GM21717 (cell line): Measurements from ENCODE around the gene LAG3.

Experiments
- ATAC-seq: cut with Tn5 transposase; IDR thresholded peaks from one replicate; pipeline ENCODE4 v1.9.1; 2021; ENCODE audit warnings: mild to moderate bottlenecking, moderate library complexity; ENCODE audit not compliant: unreplicated experiment

The LAG3 gene

DNA sequence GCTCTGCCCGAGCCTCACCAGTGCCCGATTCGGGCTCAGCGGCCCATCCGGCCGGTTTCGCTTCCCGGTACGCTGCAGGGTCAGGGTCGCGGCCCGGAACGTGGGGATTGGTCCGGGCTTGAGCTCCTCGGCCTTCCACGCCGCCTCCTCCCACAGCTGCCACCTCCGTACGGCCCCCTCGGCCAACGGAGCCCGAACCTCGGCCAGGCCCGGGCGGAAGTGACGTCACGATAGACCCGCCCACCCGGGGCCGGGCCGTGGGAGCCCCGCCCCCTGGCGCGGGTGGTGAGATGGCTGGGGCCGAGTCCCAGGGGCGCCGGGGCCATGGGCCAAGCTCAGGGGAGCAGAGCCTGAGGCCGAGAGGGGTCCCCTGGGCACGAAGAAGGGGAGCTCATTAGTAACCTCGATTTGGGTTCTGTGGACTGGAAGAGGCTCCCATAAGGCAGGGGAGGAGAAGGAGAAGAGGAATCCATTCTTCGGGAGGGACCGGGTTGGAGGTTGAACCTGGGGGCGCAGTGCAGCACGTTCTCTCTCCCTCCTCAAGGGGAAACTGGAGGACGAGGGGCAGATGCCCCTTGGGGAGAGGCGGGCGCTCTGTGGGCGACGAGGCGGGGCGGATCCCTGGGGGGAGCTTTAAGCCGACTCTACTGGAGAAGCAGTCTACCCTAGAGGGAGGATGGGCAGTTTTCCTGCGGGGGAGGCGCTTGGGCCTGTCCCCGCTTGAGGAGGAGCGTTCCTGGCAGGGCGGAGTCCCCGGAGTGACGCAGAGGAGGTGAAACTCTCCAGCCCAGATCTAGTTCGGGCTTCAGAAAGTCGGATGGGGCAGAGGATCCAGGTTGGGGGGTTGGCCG is 19.2 kb upstream of the LAG3 start, which contains the start of gene MLF2:
Gene MLF2, minus strand, starts transcription at position 221 of the 851 bp plus-strand sequence. CDS start 807 bp downstream, outside the sequence.
- peak; percentile 84 for ATAC-seq

DNA sequence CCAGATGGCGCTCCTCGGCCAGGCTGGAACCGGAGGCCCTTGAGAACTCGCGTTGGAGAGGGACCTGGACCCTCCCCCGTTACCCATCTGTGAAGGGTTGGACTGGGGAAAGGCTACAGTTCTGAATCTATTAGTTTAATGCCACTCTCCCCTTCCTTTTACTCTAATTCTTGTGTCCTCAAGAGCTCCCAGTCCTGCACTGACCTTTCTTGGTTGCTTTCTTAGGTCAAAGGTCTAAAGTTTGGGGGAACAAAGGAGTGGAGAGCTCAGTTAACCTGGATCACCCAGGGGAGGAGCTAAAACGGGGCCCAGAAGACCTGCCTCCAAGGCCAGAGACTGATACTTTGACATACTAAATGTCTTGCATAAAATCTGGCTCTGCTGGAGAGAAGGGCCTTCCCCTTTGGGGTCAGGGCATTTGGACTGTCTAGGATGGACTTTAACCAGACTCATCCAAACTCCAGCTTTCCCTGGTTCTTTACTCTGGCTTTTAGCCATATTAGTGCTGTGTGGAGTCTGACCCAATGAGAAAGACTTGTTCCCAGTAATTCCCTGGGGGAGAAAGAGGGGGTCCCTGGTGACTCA is 18.5 kb upstream of the LAG3 start:
- no peak for ATAC-seq

DNA sequence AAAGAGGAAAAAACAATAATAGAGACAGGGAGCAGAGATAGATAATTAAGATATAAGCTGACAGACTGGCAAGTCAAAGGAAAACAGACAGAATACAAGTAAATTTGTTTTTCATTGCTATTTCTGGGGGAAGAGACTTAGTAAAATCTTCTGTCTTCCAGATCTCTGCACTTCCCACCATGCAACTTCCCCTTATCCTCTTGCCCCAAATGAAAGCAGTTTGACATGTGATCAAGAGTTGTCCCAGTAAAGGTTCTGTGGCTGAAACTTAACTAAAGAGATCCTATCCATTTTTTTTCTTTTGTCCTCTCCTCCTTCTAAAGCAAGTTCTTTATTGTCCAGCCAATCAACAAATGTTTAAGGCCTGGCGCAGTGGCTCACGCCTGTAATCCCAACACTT is 17.9 kb upstream of the LAG3 start:
- ATAC-seq: no peak

DNA sequence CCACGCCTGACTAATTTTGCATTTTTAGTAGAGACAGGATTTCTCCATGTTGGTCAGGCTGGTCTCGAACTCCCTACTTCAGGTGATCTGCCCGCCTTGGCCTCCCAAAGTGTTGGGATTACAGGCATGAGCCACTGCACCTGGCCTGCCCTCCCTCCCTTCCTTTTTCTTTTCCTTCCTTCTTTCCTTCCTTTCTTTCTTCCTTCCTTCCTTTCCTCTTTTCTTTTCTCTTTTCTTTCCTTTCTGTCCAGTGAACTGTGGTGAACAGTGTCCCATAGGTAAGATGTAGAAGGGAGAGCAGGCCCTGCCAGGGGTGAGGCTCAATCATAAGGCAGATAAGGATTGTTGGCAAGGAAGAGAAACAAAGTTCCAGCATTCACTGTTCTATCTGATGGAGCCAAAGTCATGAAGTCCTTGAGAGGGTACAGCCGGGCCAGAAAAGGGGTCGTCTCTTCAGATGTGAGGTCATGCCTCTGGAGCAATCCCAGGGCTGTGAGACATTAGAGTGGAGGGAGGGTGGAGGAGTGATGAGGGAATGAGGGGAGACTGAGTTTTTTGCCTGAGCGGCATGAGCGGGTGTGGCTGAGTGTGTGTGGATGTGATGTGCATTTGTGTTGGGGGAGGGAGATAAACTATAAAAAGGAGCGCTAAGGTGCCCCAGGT is 15.2 kb upstream of the LAG3 start:
- ATAC-seq: no peak

DNA sequence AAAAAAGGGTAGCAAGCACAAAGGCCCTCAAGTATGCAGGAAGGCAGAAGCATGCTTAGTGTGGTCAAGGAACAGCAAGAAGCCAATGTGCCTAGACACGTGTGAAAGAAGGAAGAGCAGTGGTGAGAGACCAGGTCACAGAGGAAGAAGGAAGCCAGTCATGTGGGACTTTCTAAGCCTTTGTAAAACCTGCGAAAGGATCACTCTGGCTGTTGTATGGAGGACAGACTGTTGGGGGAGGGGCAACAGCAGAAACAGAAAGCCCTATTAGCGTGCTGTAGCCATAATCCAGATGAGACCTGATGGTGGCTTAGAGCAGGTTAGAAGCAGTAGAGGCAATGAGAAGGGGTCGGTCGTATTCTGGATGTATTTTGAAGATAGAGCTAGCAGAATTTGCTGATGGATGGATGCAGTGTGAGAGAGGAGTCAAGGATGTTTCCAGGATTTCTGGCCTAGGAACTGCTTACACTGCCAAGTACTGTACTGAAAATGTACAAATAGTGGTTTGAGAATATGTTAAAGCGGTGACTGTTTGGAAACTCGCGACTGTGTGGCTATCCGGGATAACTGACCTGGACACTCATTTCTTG is 13.7 kb upstream of the LAG3 start:
- no peak for ATAC-seq

DNA sequence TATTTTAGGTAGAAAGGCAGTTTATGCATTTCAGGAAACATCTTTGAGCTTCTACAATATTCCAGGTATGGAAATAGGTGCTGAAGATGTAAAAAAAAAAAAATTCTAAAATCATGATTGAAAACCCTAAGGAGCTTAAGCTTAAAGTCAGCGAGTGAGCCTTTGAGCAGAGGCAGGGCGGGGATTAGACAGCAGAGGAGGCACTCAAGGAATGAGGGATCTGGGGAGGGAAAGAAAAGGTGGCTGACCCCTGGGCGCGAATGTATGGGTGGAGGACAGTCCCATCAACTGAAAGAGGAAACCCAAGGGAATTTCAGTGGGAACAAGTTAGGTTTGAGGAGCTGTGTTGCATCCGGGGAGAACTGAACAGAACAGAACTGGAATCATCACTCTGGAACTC is 12.6 kb upstream of the LAG3 start:
- ATAC-seq: no peak

DNA sequence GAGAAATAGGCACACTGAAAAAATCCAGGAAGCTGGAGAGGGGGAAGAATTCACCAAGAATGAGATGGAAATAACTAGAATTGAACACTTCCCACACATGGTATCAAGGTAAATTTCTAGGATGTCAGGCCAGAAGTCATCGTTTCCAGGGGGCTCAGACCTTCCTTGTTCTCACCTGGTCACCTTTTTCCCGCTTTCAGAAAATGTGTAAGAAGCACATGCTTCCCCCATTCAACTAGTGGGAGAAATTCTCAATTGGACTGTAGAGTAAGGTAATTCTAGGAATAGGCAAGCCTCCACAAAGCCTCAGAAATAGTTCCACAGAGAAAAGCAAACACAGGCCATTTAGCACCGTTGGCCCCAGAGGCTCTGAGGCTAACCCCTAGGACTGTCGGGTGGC is 8.9 kb upstream of the LAG3 start:
- no peak for ATAC-seq

DNA sequence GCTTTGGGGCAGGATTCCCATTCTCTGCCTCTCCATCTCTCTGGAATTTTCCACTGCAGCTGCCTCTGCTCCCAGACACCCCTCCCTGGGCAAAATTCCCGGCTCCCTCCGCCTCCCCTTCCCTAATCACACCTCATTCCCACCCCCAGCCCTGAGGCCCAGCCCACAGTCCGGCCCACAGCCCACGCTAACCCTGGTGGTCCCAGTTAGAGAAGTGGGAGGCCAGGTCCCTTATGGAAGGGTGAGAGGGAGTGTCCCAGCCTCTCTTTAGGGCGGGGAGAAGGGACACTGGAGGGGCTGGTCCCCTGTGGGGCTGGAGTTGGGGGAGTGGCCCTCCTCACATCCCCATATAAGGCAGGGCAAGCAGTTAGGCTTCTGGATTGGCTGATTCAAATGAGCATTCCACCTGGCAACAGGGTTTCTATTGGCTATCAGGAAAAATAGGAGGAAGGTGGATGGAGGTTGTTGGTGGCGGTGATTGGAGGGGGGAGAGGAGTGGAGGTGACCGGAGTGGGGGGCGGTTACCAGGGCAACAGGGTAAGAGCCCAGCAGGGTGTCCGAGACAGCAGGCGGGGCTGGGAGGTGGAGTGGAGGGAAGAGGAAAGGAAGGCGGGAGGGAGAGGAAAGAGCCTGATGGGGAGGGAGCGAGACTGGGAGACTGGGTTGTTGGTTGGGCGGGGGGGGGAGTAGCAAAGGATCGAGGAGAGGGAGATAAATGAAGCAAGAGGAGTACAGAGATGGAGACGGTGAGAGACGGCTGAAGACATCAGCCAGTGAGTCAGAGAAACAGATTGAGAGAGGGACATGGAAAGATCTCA is 8.1 kb upstream of the LAG3 start:
- peak; percentile 58 for ATAC-seq

DNA sequence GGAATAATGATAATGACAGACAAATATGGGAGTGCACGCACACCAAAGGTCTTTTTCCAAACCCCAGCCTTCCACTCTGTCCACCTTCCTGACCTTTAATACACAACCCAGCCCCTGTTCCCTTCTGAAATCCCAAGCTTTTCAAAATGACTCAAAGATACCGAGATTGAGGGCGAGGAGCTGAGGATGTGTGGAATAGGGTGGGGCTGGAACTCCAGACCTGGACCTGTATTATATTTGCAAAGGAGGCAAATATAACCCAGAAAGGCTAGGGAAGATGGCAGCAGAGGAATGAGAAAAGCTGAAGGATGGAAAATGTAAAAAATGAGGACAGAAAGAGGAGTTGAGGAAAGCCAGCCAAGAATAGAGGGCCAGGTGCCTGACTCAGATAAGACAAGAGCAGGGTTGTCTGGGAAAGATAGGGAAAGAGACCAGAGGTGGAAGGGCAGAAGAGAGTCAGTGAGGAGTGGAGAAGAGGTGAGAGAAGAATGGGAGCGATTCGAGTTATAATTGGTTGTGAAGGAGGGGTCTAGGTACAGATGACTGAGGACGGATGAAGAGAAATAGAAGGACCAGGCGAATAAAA is 7.2 kb upstream of the LAG3 start:
- ATAC-seq: no peak

DNA sequence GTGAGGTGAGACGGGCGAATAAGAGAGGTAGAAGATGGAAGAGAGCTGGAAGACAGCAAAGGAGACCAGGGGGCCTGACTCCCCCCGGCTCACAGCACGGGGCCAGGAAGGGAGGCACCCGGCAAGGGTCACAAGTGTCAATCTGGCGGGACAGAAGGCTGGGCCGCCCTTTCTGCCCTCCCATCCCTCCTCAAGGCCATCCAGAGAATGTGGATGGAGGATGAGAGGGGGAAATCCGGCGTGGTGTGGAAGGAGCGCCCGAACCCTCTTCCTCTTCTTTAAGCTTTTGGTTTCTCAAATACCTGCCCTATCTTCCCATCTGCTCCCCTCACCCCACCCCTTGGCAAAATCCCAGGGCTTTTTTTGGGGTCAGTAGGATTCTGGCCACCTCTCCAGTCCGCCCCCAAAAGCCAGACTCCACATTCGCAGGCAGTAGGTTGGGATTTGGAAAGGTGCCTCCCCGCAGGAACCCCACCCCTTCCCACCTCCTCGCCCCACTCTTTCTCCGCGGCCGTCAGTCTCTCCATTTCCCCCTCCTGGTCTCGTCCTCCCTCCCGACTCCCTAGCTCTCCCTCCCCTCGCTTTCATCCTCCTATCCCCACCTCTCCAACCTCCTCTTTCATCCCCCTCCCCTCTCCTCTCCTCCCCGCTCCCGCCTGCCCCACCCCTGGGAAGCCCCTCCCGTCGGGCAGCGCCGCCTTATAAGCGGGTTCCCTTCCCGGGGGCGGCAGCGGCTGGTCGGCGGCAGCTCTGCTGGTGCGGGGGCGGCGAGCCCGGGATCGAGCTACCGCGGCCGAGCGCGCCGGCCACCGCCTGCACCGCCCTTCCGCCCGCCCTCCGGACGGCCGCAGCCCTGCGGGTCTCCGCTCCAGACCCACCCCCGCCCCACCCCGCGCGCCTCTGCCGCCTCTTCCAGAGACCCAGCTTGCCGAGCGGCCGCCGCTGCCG is 6.4 kb upstream of the LAG3 start, which contains the start of gene PTMS:
Gene PTMS, plus strand, starts transcription at position 730 of the 948 bp plus-strand sequence. CDS start 343 bp downstream, outside the sequence.
- ATAC-seq: peak; percentile 13

DNA sequence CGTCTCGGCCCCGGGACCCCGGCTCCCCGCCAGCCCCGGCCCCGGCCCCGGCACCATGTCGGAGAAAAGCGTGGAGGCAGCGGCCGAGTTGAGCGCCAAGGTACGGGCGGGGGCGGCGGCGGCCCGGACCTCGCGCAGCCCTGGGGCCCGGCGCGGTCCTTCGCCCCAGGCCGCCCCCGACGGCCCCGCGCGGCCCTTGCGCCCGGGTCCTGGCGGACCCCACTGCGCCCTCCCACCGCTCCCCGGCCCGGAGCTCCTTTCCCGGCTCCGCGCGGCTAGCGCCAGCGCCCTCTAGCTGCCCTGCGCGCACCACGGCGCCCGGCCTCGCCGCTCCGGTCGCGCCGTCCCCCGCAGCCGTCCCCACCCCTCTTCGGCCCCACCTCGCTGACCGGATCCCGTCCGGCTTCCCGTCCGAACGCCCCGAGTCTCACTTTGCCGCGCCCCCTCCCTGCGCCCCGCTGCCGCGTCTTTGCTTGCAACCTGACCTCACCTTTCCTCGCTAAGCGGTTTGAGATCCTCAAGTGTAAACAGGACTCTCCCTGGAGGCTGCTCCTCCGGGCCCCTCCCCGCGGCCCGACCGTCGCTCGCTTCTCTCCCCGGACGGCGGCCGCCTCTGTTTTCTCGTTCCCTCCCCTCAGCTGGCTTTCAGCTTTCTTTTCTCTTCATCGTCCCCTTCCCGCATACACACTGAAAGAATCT is 5.5 kb upstream of the LAG3 start:
- peak; percentile 42 for ATAC-seq

DNA sequence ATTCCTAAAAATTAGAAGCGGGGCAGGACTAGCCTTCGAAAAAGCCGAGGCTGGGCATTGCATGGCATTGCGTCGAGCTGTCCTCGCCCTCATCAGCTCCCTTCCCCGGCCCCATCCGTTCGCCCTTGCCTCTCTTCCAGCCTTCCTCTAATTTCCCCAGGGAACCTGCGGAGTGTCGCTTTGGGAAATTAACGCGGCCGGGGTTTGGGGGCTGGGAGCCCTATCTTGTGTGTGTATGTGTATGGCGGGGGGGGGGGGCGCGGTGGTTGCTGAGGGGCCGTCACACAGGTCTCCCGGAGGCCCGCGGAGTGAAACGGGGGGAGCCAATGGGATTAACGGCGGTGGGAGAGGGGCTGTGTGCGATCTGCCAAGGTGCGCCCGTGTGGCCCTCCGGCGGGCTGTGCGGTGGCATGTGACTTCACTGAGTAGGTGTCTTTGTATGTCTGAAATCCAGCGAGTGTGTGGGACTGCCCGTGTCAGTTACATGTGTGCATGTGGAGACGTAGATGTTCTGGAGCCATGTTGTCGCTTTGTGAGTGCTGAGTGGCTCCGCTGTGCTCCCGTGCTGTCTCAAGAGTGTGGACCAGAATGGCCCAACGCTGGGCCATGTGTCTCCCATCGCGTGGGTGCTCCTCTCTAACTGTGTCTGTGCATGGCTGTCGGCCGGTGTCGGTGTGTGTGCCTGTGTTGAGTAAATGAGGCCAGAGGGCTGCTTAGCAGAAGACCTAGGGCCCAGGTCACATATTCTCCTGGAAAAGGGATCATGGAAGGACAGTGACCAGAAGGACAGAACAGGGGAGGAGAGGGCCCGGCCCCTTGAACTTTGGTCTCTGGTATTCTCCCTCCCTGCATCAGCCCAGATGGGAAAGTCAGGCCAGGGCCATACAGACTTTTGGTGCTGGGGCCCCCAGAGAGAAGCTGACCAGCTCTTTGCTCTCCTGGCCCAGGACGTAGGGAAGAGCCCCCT is 4.7 kb upstream of the LAG3 start:
- ATAC-seq: no peak

DNA sequence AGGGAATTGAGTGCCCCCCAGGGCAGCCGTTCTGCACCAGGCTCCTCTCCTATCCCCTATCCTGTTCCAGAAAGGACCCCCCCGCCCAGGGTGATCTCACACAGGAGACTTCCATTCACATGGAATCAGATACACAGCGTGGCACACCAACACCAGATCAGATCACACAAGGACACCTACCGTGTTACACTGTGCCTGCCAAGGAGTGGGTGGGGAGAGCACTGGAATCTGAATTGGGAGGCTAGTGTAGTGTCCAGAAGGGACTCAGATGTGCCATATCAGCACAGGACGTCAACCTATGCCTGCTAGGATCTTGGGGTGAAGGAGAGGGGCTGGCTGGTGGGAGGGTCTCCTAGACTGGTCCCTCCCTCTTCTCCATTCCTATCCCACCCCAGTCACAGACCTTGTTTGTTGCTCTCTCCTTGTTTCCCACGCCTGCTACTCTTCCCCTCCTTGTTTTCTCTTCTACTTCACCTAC is 3.8 kb upstream of the LAG3 start:
- no peak for ATAC-seq

DNA sequence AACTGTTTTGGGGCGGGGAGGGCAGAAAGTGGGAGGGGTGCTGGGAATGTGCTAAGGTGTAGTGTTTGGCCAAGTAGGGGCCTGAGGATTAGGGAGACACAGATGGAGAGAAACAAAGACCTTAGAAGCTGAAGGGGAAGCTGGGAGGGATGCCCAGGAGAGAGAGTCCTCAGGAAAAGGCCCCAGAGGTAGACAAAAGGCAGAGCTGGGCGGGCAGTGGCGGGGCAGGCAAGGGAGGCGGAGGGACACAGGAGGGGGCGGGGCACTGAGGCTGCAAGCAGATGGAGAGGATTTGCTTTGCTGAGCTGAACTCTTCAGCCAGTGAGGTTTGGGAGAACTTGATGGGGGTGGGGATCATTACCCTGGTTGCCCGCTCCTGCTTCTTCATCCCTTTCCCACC is 3.3 kb upstream of the LAG3 start:
- ATAC-seq: no peak

DNA sequence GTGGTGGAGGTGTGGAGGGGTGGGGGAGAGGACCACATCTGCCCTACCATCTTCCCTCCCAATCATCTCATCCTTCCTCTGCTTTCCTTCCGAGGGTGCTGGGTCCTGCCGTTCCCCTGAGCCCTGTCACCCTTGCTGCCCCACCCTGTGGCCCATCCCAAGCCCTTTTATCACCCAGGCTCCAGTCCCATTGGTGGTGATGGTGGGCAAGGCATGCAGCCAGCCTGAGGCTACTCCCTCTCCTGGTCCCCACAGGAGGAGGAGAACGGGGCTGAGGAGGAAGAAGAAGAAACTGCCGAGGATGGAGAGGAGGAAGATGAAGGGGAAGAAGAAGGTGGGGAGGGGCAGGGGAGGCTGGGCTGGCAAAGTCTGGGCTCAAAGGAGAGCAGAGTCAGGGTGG is 2.7 kb upstream of the LAG3 start:
- ATAC-seq: no peak

DNA sequence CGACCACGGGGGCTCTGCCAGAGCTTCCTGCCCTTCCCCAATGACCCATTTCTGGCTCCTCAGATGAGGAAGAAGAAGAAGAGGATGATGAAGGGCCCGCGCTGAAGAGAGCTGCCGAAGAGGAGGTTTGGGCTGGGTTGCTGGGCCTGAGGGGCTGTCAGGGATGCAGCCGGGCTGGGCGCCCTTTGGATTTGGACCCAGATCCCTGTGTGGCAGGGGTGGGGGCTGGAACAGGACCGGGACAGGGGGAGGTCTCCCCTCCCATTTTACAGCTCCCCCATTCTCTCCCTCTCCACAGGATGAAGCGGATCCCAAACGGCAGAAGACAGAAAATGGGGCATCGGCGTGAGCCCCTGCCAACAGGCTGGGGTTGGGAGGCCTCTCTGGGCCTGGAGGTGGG is 2.2 kb upstream of the LAG3 start:
- ATAC-seq: no peak

DNA sequence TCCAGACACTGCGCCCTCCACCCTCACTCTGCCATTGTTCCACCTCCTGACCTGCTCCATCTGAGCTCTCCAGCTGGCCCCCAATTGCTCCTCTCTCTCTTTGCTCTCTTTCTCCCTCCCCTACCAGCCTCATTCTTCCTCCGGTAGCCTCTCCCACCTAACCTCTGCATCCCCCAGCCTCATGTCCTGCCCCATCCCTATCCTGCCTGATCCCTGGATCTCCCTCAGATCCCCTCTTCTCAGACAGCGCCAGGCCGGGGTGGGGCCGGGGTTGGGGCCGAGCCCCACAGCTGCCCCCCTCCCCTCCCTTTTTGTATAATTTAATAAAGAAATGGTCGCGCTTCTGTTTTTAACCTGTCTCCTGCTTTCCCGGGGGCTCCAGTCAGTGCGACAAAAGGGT is 1.7 kb upstream of the LAG3 start:
- ATAC-seq: no peak
